ENCODE data around the gene WWOX.

The WWOX gene

DNA sequence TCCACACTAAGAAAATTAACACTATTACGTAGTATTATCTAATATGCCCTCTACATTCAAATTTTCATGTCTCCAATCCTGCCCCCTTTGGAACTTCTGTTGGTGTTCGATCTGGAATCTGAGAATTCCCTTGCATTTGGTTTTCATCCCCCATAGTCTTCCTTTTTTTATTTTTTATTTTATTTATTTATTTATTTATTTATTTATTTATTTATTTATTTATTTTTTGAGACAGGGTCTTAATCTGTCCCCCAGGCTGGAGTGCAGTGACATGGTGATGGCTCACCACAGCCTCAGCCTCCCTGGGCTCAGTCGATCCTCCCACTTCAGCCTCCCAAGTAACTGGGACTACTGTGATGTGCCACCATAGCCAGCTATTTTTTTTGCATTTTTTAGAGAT lies 911.8 kb downstream of the WWOX start:
- POLR2A ChIA-PET, result no interaction called here
- CTCF ChIA-PET, result no interaction called here

DNA sequence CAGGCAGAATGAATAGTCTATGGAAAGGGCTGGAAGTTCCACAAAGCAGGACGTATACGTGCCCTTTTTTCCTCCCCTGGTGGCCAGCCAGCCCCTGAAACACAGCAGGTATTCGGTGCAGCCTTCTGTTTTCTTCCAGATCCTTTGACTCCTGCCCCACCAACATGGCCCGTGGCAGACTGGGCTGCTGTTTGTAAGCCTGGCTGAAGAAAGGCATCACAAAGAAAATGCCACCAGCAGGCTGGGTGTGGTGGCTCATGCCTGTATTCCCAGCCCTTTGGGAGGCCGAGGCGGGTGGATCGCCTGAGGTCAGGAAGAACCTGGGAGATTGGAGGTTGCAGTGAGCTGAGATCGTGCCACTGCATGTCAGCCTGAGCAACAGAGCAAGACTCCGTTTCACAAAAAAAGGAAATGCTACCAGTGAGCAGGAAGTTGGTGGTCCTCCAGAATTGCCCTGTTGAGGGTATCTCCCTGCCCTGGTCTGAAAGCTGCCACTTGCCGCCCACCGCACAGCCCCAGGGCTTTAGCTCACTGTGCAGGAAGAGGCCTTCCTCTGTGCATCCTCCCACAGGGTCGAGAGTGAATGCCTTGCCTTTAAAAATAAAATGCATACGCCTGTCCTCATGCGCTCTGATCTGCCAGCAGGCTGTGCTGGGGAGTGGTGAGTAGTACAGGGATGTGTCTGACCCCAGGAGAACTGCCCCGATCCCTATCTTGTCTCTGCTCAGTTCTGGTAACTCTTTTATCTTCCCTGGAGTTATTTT lies 913.4 kb downstream of the WWOX start:
- DNase-seq (ENCODE audit: low read depth, low spot score), result no peak
- ChIA-PET CTCF (no interaction called here), POLR2A (no interaction called here)
- TF ChIP-seq CTCF (IDR thresholded peaks at IDR 0.05; ENCODE audit: insufficient read depth, low read length, missing control alignments), result no peak
- H3K4me3 ChIP-seq (ENCODE audit: low read depth, low read length), result no peak overlapping the region

More for the DNA sequence above, 911.8 kb downstream of the WWOX start:
- TF ChIP-seq CTCF (IDR thresholded peaks at IDR 0.05; ENCODE audit: insufficient read depth, low read length, missing control alignments), result no peak
- no peak overlapping the region for H3K4me3 ChIP-seq (ENCODE audit: low read depth, low read length)
- no peak for DNase-seq (ENCODE audit: low read depth, low spot score)

- DNase-seq (ENCODE audit: low read depth, low spot score), result no peak
- TF ChIP-seq CTCF (IDR thresholded peaks at IDR 0.05; ENCODE audit: insufficient read depth, low read length, missing control alignments), result no peak
- no peak overlapping the region for H3K4me3 ChIP-seq (ENCODE audit: low read depth, low read length)
- CTCF ChIA-PET, result no interaction called here
- POLR2A ChIA-PET, result no interaction called here
Measured at GRCh38 chr16:79013930-79014660, 914.6 kb downstream of the WWOX start.

DNA sequence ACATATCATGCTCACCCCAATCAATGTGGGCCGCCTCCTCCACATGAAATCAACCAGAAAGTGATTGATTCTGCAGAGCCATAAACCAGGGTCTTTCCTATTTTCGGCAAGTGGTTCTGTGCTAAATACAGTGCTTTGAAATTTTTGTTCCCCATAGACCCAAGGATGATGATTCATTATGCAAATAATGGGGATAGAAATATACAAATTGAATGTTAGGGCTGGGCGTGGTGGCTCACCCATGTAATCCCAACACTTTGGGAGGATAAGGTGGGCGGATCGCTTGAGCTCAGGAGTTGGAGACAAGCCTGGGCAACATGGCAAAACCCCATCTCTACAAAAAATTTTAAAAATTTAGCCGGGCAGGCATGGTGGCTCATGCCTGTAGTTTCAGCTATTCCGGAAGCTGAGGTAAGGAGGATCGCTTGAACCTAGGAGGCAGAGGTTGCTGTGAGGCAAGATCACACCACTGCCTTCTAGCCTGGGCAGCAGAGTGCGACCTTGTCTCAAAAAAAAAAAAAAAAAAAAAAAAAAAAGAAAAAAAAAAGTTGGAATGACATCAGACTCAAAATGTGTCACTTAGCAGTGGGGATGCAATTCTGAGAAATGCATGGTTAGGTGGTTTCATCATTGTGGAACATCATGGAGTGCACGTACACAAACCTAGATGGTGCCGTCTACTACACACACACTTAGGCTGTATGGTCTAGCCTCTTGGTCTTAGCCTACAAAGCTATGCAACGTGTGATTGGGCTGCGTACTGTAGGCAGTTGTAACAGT lies 919.4 kb downstream of the WWOX start:
- POLR2A ChIA-PET, result no interaction called here
- CTCF ChIA-PET, result no interaction called here

GRCh38 chr16:79019431-79019830 lies 920.0 kb downstream of the WWOX start:
- ChIA-PET POLR2A (no interaction called here), CTCF (no interaction called here)
- no peak for DNase-seq (ENCODE audit: low read depth, low spot score)
- H3K4me3 ChIP-seq (ENCODE audit: low read depth, low read length), result no peak overlapping the region
- no peak for TF ChIP-seq CTCF (IDR thresholded peaks at IDR 0.05; ENCODE audit: insufficient read depth, low read length, missing control alignments)

More for the DNA sequence above, 919.4 kb downstream of the WWOX start:
- H3K4me3 ChIP-seq (ENCODE audit: low read depth, low read length), result no peak overlapping the region
- no peak for TF ChIP-seq CTCF (IDR thresholded peaks at IDR 0.05; ENCODE audit: insufficient read depth, low read length, missing control alignments)
- DNase-seq (ENCODE audit: low read depth, low spot score), result no peak

Data from AG04449 (cell line).